HTR-8/SVneo (cell line): ENCODE data around the gene DNAJB8.

ENCODE experiments used
- DNase-seq: peaks from one replicate; pipeline ENCODE4 v3.0.0; 2011; ENCODE audit warnings: low spot score, mixed read lengths; ENCODE audit not compliant: insufficient read length
- FAIRE-seq: peaks from 2 replicates; lab custom pipeline; 2011; peaks lifted over from hg19 to GRCh38; lab: Jason Lieb, UNC

Gene DNAJB8

GRCh38 chr3:128466840-128467541, at the start of gene DNAJB8:
TSS of gene DNAJB8 (minus strand) at chr3:128466890. CDS start at chr3:128463245, 3,645 bp downstream.
- FAIRE-seq, result peak; percentile 44

GRCh38 chr3:128515967-128516366, 49.3 kb upstream of the DNAJB8 start:
- FAIRE-seq, result no peak
- no peak for DNase-seq

More at GRCh38 chr3:128466840-128467541, at the start of gene DNAJB8:
- no peak for DNase-seq

GRCh38 chr3:128508852-128509251, 42.2 kb upstream of the DNAJB8 start:
- DNase-seq (no peak), FAIRE-seq (no peak)

- no peak for FAIRE-seq
- no peak for DNase-seq
Measured at GRCh38 chr3:128506754-128507153, 40.1 kb upstream of the DNAJB8 start.

GRCh38 chr3:128505771-128506170, 39.1 kb upstream of the DNAJB8 start:
- DNase-seq (no peak), FAIRE-seq (no peak)

GRCh38 chr3:128504963-128505730, 38.5 kb upstream of the DNAJB8 start:
- FAIRE-seq (peak; percentile 9), DNase-seq (no peak)

- DNase-seq, result no peak
- no peak for FAIRE-seq
Measured at GRCh38 chr3:128504533-128504915, 37.8 kb upstream of the DNAJB8 start.

- FAIRE-seq (no peak), DNase-seq (no peak)
Measured at GRCh38 chr3:128503751-128504532, 37.3 kb upstream of the DNAJB8 start.

GRCh38 chr3:128503164-128503651, 36.5 kb upstream of the DNAJB8 start:
- DNase-seq, result no peak
- peak; percentile 71 for FAIRE-seq

- DNase-seq (no peak), FAIRE-seq (no peak)
Measured at GRCh38 chr3:128502712-128503111, 36.0 kb upstream of the DNAJB8 start.

GRCh38 chr3:128501431-128501830, 34.7 kb upstream of the DNAJB8 start:
- no peak for DNase-seq
- no peak for FAIRE-seq

GRCh38 chr3:128500556-128500955, 33.9 kb upstream of the DNAJB8 start:
- FAIRE-seq (no peak), DNase-seq (no peak)

- peak; percentile 66 for FAIRE-seq
Measured at GRCh38 chr3:128499724-128500275, 33.1 kb upstream of the DNAJB8 start.

GRCh38 chr3:128498901-128499530, 32.3 kb upstream of the DNAJB8 start:
- FAIRE-seq (no peak), DNase-seq (no peak)

More at GRCh38 chr3:128499724-128500275, 33.1 kb upstream of the DNAJB8 start:
- no peak for DNase-seq

GRCh38 chr3:128498127-128498626, 31.5 kb upstream of the DNAJB8 start:
- FAIRE-seq, result no peak
- no peak for DNase-seq

GRCh38 chr3:128497305-128498126, 30.8 kb upstream of the DNAJB8 start:
- FAIRE-seq (peak; percentile 13), DNase-seq (no peak)

- FAIRE-seq, result peak; percentile 63
Measured at GRCh38 chr3:128496602-128497304, 30.1 kb upstream of the DNAJB8 start.

GRCh38 chr3:128496019-128496601, 29.4 kb upstream of the DNAJB8 start:
- DNase-seq (no peak), FAIRE-seq (no peak)

More at GRCh38 chr3:128496602-128497304, 30.1 kb upstream of the DNAJB8 start:
- no peak for DNase-seq
